ENCODE results near the gene MICAL2.

Gene MICAL2

GRCh38 chr11:12280838-12281565 is 170.6 kb downstream of the MICAL2 start:
- Mint-ChIP-seq H3K27me3 (peaks cover 14% of the 10 kb centered on the region in 2 donors), H3K9me3 (no peaks in the 10 kb centered on the region), H3K36me3 (no peaks in the 10 kb centered on the region), H3K27ac (no peak overlapping the region), H3K4me3 (no peak overlapping the region), H3K4me1 (no peaks in the 10 kb centered on the region)
- no peak for DNase-seq
- no peak for ATAC-seq (replicated peaks)

- Mint-ChIP-seq H3K36me3 (no peaks in the 10 kb centered on the region), H3K4me1 (no peaks in the 10 kb centered on the region), H3K27me3 (peaks cover 14% of the 10 kb centered on the region in 2 donors), H3K27ac (no peak overlapping the region), H3K9me3 (no peaks in the 10 kb centered on the region), H3K4me3 (no peak overlapping the region)
- ATAC-seq (replicated peaks) (peak; percentile 59 to 67), DNase-seq (peak; percentile 39)
These were observed 171.4 kb downstream of the MICAL2 start for GRCh38 chr11:12281571-12282478.

- Mint-ChIP-seq H3K36me3 (no peaks in the 10 kb centered on the region), H3K27me3 (peaks cover 14 to 17% of the 10 kb centered on the region in 2 donors), H3K27ac (no peak overlapping the region), H3K4me3 (no peak overlapping the region), H3K4me1 (no peaks in the 10 kb centered on the region), H3K9me3 (no peaks in the 10 kb centered on the region)
- ATAC-seq (replicated peaks) (no peak), DNase-seq (no peak)
These were observed 172.3 kb downstream of the MICAL2 start for GRCh38 chr11:12282676-12283075.

GRCh38 chr11:12284316-12285050 is 174.1 kb downstream of the MICAL2 start:
- H3K27ac Mint-ChIP-seq, result no peak overlapping the region
- DNase-seq, result no peak
- H3K4me1 Mint-ChIP-seq, result no peaks in the 10 kb centered on the region

DNA sequence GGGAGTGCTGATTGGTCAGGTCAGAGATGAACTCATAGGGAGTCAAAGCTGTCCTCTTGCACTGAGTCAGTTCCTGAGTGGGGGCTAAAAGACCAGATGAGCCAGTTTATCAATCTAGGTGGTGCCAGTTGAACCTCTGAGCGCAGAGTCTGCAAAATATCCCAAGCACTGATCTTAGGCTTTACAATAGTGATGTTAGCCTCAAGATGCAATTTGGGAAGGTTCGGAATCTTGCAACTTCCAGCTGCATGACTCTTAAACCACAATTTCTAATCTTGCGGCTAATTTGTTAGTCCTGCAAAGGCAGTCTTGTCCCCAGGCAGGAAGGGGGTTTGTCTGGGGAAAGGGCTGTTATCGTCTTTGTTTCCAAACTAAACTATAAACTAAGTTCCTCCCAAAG is 174.7 kb downstream of the MICAL2 start:
- Mint-ChIP-seq H3K27me3 (peaks cover 15 to 24% of the 10 kb centered on the region in 2 donors), H3K36me3 (no peaks in the 10 kb centered on the region), H3K27ac (no peak overlapping the region), H3K4me3 (no peak overlapping the region), H3K4me1 (peaks cover 3 to 4% of the 10 kb centered on the region in 2 donors), H3K9me3 (peaks cover 0 to under 1% of the 10 kb centered on the region in 2 donors)
- ATAC-seq (replicated peaks), result no peak
- DNase-seq, result no peak

More at GRCh38 chr11:12284316-12285050, 174.1 kb downstream of the MICAL2 start:
- H3K9me3 Mint-ChIP-seq, result no peaks in the 10 kb centered on the region
- H3K4me3 Mint-ChIP-seq, result no peak overlapping the region
- H3K27me3 Mint-ChIP-seq, result peaks cover 14 to 20% of the 10 kb centered on the region in 2 donors
- no peaks in the 10 kb centered on the region for H3K36me3 Mint-ChIP-seq
- no peak for ATAC-seq (replicated peaks)

DNA sequence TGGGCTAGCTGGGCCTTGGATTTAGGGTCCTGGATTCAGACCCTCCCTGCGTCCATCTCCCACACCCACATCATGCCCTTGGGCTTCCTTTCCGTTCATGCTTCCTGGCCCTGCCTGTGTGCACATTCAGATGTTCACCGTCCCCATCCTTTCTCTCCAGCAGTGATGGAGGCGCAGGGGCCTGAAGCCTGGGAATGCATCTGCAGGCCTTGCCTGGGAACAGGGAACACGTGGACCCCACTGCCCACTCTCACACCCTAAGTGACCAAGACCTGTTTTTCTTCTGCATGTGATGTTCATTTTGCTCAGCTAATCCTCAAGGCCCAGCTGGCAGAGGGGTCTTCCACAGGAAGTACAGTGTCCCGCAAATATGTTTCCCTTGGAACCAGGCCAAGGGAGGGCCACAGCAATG is 175.4 kb downstream of the MICAL2 start:
- ATAC-seq (replicated peaks), result no peak
- H3K4me1 Mint-ChIP-seq, result peaks cover 8 to 10% of the 10 kb centered on the region in 2 donors
- H3K27ac Mint-ChIP-seq, result no peak overlapping the region
- peaks cover 0 to 4% of the 10 kb centered on the region in 2 donors for H3K9me3 Mint-ChIP-seq
- no peak overlapping the region for H3K4me3 Mint-ChIP-seq
- H3K27me3 Mint-ChIP-seq, result peaks cover 22 to 27% of the 10 kb centered on the region in 2 donors
- no peak for DNase-seq
- H3K36me3 Mint-ChIP-seq, result no peaks in the 10 kb centered on the region

GRCh38 chr11:12286606-12287005 is 176.2 kb downstream of the MICAL2 start:
- Mint-ChIP-seq H3K9me3 (peaks cover 0 to 4% of the 10 kb centered on the region in 2 donors), H3K27ac (no peak overlapping the region), H3K36me3 (no peaks in the 10 kb centered on the region), H3K27me3 (peaks cover 22 to 25% of the 10 kb centered on the region in 2 donors), H3K4me3 (no peak overlapping the region), H3K4me1 (peaks cover 15 to 18% of the 10 kb centered on the region in 2 donors)
- DNase-seq (no peak), ATAC-seq (replicated peaks) (no peak)

GRCh38 chr11:12287009-12287373 is 176.6 kb downstream of the MICAL2 start:
- no peak overlapping the region for H3K27ac Mint-ChIP-seq
- ATAC-seq (replicated peaks) (no peak), DNase-seq (no peak)
- H3K4me1 Mint-ChIP-seq, result peaks cover 17 to 22% of the 10 kb centered on the region in 2 donors
- peaks cover 0 to 4% of the 10 kb centered on the region in 2 donors for H3K9me3 Mint-ChIP-seq
- no peaks in the 10 kb centered on the region for H3K36me3 Mint-ChIP-seq
- no peak overlapping the region for H3K4me3 Mint-ChIP-seq
- H3K27me3 Mint-ChIP-seq, result peaks cover 21 to 23% of the 10 kb centered on the region in 2 donors

GRCh38 chr11:12287374-12288211 is 177.2 kb downstream of the MICAL2 start:
- DNase-seq (no peak), ATAC-seq (replicated peaks) (no peak)
- Mint-ChIP-seq H3K27ac (no peak overlapping the region), H3K9me3 (peaks cover 0 to 4% of the 10 kb centered on the region in 2 donors), H3K4me3 (no peak overlapping the region), H3K27me3 (peaks cover 15 to 23% of the 10 kb centered on the region in 2 donors), H3K4me1 (peaks cover 21 to 27% of the 10 kb centered on the region in 2 donors), H3K36me3 (no peaks in the 10 kb centered on the region)

DNA sequence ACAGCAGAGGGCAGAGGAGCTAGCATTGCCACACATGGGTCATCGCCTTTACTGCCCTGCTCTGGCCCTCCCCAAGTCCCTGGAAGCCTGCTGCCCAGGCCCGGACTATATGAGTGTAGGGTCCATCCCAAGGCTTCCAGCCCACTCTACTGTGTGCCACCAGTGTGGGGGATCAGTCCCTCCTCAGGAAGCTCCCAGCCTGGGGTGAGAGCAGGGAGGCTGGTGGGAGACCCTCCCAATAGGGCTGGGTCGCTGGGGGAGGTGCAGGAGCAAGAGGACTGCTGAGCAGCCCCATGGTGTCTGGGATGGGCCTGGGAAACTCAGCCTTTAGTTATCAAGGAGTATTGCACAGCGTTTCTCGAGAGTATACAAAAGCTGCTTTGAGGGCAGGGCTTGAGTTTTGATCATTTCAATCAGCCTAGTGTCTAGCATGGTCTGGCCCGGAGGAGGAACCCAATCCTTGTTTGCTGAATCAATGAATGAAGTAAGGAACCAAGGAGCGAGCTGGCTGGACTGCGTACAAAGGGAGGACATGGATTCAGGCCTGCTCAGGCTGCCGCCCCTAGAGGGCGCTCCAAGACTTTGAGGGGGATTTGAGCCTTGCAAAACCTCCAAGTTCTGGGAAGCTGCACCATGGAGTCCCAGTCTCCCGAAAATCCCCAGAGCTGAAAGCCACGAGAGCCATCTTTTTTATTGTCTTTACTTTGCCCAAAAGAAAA is 178.0 kb downstream of the MICAL2 start:
- H3K9me3 Mint-ChIP-seq, result peaks cover 0 to 4% of the 10 kb centered on the region in 2 donors
- DNase-seq (no peak), ATAC-seq (replicated peaks) (no peak)
- H3K4me3 Mint-ChIP-seq, result no peak overlapping the region
- no peaks in the 10 kb centered on the region for H3K36me3 Mint-ChIP-seq
- no peak overlapping the region for H3K27ac Mint-ChIP-seq
- H3K27me3 Mint-ChIP-seq, result peaks cover 9 to 20% of the 10 kb centered on the region in 2 donors
- H3K4me1 Mint-ChIP-seq, result peaks cover 21 to 27% of the 10 kb centered on the region in 2 donors

DNA sequence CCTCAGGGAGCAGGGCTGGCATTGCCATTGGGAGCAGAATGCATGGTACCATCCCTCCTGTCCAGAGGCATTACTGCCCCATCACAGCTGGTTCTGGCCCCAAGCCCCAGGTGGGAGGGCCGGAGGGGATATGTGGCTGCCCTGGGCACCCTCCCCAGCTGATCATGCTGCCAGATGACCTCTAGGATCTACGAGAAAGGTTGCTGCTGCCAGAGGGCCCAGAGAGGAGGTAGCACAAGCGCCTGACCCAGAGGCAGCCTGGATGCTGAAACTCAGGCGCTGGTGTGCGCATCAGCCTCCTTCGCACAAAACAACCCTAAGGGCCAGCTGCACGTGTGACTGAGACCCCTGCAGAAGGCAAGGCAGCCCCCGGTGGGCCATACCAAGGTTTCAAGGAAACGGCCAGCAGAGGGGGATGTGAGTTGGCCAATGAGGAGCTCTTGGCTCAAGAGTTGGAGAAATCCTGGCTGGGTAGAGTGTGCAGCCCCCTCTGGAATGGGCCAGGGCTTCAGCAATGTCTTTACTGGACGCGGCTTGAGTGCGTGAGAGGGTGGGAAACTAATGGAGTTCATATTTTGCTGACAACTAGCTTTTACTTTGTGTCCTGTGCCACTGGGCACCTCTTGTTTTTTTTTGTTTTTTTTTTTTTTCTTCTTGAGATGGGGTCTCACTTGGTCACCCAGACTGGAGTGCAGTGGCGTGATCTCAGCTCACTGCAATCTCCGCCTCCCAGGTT is 178.7 kb downstream of the MICAL2 start:
- Mint-ChIP-seq H3K36me3 (no peaks in the 10 kb centered on the region), H3K27me3 (peaks cover 15 to 23% of the 10 kb centered on the region in 2 donors), H3K27ac (no peak overlapping the region), H3K9me3 (peaks cover 0 to 4% of the 10 kb centered on the region in 2 donors), H3K4me3 (no peak overlapping the region), H3K4me1 (peaks cover 21 to 27% of the 10 kb centered on the region in 2 donors)
- no peak for ATAC-seq (replicated peaks)
- no peak for DNase-seq

GRCh38 chr11:12289667-12290476 is 179.5 kb downstream of the MICAL2 start:
- ATAC-seq (replicated peaks) (no peak), DNase-seq (no peak)
- H3K27me3 Mint-ChIP-seq, result peaks cover 15 to 19% of the 10 kb centered on the region in 2 donors
- peak overlapping the region; percentile 5 to 54 for H3K4me3 Mint-ChIP-seq
- H3K27ac Mint-ChIP-seq, result no peak overlapping the region
- peaks cover 21 to 27% of the 10 kb centered on the region in 2 donors for H3K4me1 Mint-ChIP-seq
- H3K36me3 Mint-ChIP-seq, result no peaks in the 10 kb centered on the region
- peaks cover 0 to 4% of the 10 kb centered on the region in 2 donors for H3K9me3 Mint-ChIP-seq
